Skeletal muscle tissue (tissue), 4 donors: ENCODE measurements around the gene PEX16. TPM values are rescaled to one million over a fixed set of nuclear protein-coding genes. Genes with fewer than 3 reads are reported as not detected.

Source experiments
- H3K27ac ChIP-seq: one replicate; pipeline ENCODE4 v1.7.0; 2013; ENCODE audit warnings: mild to moderate bottlenecking, low read depth, low read length, inconsistent platforms
- H3K27me3 ChIP-seq, 3 donors: one replicate each; pipeline ENCODE4 v1.7.0; 2013; ENCODE audit warnings: low read length in 3 of 3; ENCODE audit not compliant: control insufficient read depth in 3 of 3, insufficient read depth in 3 of 3
- H3K36me3 ChIP-seq, 3 donors: one replicate each; pipeline ENCODE4 v1.7.0; 2013; ENCODE audit warnings: low read length in 3 of 3; ENCODE audit not compliant: control insufficient read depth in 3 of 3, insufficient read depth in 3 of 3
- H3K4me1 ChIP-seq, 3 donors: one replicate each; pipeline ENCODE4 v1.7.0; 2013; ENCODE audit warnings: low read length in 3 of 3, mild to moderate bottlenecking in 3 of 3; ENCODE audit not compliant: control insufficient read depth in 3 of 3, insufficient read depth in 3 of 3
- H3K4me3 ChIP-seq, 3 donors: one replicate each; pipeline ENCODE4 v1.7.0; 2013; ENCODE audit warnings: low read length in 3 of 3
- H3K9ac ChIP-seq, 3 donors: one replicate each; pipeline ENCODE4 v1.7.0; 2013; ENCODE audit warnings: low read length in 3 of 3, mild to moderate bottlenecking in 3 of 3, moderate library complexity in 2 of 3, low read depth in 1 of 3
- H3K9me3 ChIP-seq, 3 donors: one replicate each; pipeline ENCODE4 v1.7.0; 2013; ENCODE audit warnings: low read length in 3 of 3; ENCODE audit not compliant: control insufficient read depth in 3 of 3
- total RNA-seq: library from RNA; depleted of rRNA; stranded (reverse); fragments of >200 nt; gene quantifications from one replicate; pipeline ENCODE4 v1.2.3, GENCODE V29; 2014
- donor health status: Osteomylitis.

The PEX16 gene
- total RNA-seq, 1 donor from 2014 or later, result 20.4 TPM

DNA sequence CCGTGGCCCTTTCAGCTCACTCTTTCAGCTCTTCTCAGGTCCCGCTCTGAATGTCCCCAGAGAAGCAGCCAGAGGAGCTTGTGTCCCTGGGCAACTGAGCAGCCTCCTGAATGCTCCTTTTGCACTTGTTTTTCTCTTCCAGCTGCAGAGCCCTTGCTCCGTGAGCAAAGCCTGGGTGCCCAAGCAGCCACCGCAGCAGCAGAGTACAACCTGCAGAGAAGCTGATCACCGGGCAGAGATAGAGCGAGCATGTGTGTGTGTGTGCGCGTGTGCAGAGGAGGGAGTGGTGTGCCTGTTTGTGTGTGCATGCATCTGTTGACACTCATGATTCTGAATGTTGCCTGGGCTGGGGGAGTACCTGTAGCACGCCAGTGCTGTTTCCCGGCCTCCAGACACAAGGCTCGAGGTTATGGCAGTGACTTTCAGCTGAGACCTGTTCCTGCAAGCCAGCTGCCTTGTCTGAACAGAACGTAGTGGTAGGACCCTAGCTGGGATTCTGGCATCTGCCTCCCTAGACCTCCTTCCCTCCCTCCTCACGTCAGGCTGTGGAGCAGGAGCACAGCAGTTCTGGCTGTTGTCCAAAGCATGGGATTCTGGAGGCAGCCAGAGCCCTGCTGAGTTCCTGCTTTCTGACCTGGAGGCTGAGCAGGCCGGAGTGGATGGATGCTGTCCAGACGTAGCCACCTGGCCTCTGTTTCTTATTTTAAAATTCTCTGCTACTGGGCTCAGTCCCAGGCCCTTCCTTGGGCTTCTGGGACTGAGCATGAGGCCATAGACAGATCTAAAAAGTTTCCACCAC, 36.7 kb downstream of the PEX16 start:
- no peaks in the 10 kb centered on the region for H3K27me3 ChIP-seq
- H3K9ac ChIP-seq, result peak overlapping the region in 1 of 3 donors; percentile 25
- no peak overlapping the region for H3K27ac ChIP-seq
- no peak overlapping the region for H3K4me3 ChIP-seq
- peaks cover 13 to 18% (median 18%) of the 10 kb centered on the region in 3 donors for H3K4me1 ChIP-seq
- peaks cover 52 to 58% (median 52%) of the 10 kb centered on the region in 3 donors for H3K36me3 ChIP-seq
- H3K9me3 ChIP-seq, result no peaks in the 10 kb centered on the region

DNA sequence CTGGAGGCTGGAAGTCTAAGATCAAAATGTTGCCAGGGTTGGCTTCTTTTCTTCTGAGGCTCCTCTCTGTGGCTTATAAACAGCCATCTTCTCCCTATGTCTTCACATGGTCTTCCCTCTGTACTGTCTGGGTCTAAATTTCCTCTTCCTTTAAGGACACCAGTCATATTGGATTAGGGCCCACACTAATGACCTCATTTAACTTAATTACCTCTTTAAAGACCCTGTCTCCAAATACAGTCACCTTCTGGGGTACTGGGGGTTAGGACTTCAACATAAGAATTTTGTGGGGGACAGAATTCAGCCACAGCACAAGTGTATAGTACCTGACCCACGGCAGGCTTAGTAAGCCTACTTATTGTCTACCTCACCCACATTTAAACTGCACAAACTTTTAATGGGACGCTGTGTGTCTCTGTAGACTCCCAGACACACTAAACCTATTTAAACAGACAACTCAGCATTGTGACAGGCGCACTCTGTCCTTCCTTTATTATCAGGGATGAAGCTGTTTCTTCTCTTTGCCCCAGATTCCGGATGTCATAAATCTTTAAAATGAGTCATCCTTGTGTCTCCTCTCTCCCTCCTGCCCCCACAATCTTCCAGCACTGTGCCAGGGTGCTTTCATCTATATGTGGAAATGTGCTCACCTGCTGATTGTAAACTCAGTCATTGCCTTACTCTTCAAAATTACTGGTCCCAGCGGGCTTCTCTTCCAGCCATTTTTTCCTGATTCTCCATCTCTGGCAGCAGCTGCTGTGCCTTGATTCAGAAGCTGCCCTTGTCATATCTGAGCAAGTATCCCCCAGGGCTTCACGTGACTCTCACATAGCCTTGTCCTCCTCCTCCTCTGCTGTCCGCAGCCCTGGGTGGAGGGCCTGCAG, 37.6 kb downstream of the PEX16 start:
- Histone ChIP-seq H3K36me3 (peaks cover 59 to 67% (median 60%) of the 10 kb centered on the region in 3 donors), H3K4me3 (no peak overlapping the region), H3K4me1 (peaks cover 11 to 16% (median 16%) of the 10 kb centered on the region in 3 donors), H3K27me3 (no peaks in the 10 kb centered on the region), H3K9ac (no peak overlapping the region), H3K9me3 (no peaks in the 10 kb centered on the region), H3K27ac (no peak overlapping the region)

DNA sequence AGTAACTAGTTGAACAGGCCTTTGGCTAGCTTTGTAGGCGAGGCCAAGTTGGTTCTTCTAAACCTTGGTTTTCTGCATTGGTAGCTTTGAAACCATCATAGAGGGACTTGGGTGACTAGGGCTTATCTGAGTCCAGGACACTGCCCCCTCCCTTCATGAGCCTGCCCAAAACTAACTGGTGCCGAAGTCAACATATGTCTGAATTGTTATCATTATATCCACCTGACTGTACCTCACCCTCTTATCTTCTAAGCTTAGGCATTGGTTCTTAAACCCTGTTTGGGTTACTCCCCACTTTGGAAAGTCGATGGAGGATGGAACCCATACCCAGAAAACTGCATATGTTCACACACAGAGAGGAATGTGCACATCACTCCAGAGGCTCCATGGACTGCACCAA, 39.8 kb downstream of the PEX16 start:
- Histone ChIP-seq H3K9ac (no peak overlapping the region), H3K4me3 (no peak overlapping the region), H3K27me3 (no peaks in the 10 kb centered on the region), H3K4me1 (peaks cover 8 to 15% (median 13%) of the 10 kb centered on the region in 3 donors), H3K9me3 (no peaks in the 10 kb centered on the region), H3K27ac (no peak overlapping the region), H3K36me3 (peaks cover 71 to 83% (median 74%) of the 10 kb centered on the region in 3 donors)

DNA sequence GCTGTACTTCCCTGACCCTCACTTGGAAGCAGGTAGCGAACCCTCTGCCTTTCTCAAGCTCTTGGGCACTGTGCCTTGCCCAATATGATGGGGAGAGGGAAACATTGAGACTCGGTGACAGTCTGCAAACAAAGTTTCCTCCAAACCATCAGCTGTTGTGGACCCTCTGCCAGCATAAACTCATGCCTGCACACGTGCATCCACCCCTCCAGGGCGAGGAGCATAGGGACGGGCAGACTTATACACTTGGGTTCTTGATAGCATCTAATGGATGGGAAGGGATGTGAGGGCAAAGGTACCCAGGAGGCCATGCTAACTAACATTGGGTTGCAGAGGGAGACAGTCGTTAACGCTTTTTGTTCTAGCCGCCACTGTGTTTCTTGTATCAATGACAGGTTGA, 40.5 kb downstream of the PEX16 start:
- no peak overlapping the region for H3K27ac ChIP-seq

DNA sequence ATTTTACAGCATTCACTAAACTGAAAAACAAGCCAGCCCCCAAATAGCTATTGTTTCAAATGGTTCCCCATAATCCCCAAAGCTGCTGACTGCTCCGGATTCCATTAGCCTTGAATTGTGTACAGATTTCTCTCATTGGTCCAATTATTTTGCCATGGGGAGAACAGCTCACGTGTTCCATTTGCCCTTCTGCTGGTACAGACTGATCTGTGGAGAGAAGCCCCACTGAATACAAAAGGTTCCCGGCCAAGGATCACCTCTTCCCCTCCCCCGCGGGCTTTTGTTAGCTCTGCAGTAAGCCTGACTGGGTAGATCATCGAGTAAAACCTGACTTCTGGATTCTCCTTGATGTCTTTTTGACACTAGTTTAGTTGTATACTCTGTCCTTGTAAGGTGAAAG, 41.3 kb downstream of the PEX16 start:
- Histone ChIP-seq H3K9me3 (no peaks in the 10 kb centered on the region), H3K36me3 (peaks cover 70 to 82% (median 74%) of the 10 kb centered on the region in 3 donors), H3K27me3 (no peaks in the 10 kb centered on the region), H3K27ac (no peak overlapping the region), H3K9ac (peak overlapping the region in 1 of 3 donors; percentile 3), H3K4me3 (no peak overlapping the region), H3K4me1 (peaks cover 8 to 11% (median 10%) of the 10 kb centered on the region in 3 donors)

More for the DNA sequence above, 40.5 kb downstream of the PEX16 start:
- no peaks in the 10 kb centered on the region for H3K9me3 ChIP-seq
- H3K36me3 ChIP-seq, result peaks cover 70 to 82% (median 74%) of the 10 kb centered on the region in 3 donors
- H3K9ac ChIP-seq, result no peak overlapping the region
- no peak overlapping the region for H3K4me3 ChIP-seq
- no peaks in the 10 kb centered on the region for H3K27me3 ChIP-seq
- peaks cover 8 to 15% (median 13%) of the 10 kb centered on the region in 3 donors for H3K4me1 ChIP-seq

DNA sequence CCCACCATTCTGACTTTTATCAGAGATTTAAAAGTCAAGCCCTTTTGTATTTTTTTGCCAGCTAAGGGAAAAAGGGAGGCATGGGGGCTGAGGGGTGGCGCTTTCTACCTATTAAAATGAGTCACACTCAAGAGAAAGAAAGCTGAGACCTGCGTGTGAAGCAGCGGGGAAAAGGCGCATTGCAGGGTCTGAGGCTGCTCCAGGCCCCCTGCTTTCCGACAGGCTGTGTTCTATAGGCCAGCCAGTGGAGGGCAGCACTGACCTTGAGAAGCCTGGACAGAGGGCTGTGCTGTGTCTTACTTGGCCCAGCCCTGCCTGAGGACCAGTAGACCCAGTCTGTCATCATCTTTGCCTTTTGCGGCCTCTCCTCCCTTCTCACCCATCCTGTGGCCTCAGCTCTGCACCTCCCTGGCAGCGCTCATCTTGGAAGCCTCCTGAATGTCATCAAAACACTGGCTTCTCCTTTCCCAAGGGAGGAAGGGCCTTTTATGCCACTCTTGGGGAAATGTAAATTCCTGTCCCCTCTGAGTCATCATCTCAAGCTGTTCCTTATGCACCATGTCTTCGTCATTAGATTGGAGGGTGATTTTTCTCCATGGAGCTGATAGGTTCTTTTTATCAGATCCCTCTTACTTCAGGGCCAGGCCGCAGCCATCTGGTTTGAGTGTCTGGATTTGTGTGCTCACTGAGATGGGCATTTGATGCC, 44.9 kb downstream of the PEX16 start:
- no peak overlapping the region for H3K27ac ChIP-seq
- no peaks in the 10 kb centered on the region for H3K27me3 ChIP-seq
- no peaks in the 10 kb centered on the region for H3K4me1 ChIP-seq
- no peaks in the 10 kb centered on the region for H3K9me3 ChIP-seq
- no peak overlapping the region for H3K9ac ChIP-seq
- no peak overlapping the region for H3K4me3 ChIP-seq
- H3K36me3 ChIP-seq, result peaks cover 81 to 89% (median 82%) of the 10 kb centered on the region in 3 donors

DNA sequence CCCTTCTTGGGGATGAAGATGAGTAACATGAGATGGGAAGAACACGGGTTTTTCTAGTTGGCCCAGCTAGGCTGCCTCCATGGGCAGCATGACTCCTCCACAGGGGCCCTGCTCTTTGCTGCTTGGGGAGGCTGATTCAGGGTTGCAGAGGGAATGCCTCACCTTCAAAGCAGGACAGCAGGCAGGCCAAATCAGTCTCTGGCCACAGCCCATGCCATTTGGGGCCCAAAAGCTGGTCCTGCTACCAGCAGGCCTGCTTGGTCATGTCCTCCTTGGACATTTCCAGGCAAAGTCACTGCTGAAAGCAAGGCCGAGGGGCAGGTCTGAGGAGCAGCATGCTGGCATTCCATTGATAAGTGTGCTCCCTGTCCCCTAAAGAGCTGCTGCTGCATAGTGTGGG, 46.0 kb downstream of the PEX16 start:
- H3K9ac ChIP-seq, result no peak overlapping the region
- H3K4me1 ChIP-seq, result no peaks in the 10 kb centered on the region
- no peak overlapping the region for H3K4me3 ChIP-seq
- H3K27ac ChIP-seq, result no peak overlapping the region
- H3K9me3 ChIP-seq, result no peaks in the 10 kb centered on the region
- no peaks in the 10 kb centered on the region for H3K27me3 ChIP-seq
- peaks cover 81 to 88% (median 82%) of the 10 kb centered on the region in 3 donors for H3K36me3 ChIP-seq

DNA sequence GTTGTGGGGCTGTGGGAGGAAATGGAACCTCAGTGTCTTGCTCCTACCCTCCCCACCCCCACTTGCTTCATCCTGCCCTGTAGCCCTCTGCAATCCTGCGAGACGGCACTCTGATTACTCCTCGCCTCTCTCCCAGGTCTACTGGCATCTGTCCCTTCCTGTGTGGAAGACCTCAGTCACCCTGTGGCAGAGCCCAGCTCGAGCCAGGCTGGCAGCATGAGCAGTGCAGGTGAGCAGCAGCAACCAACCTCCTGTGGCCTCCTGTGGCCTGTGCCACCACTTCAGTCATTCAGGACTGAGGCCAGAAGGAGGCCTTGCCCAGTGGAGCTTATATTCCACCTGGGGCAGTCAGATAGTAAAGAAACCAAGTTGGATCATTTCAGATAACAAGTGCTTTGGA, 47.0 kb downstream of the PEX16 start:
- Histone ChIP-seq H3K36me3 (peaks cover 86 to 90% (median 87%) of the 10 kb centered on the region in 3 donors), H3K9me3 (no peaks in the 10 kb centered on the region), H3K4me3 (no peak overlapping the region), H3K9ac (no peak overlapping the region), H3K27ac (no peak overlapping the region), H3K4me1 (no peaks in the 10 kb centered on the region), H3K27me3 (no peaks in the 10 kb centered on the region)

DNA sequence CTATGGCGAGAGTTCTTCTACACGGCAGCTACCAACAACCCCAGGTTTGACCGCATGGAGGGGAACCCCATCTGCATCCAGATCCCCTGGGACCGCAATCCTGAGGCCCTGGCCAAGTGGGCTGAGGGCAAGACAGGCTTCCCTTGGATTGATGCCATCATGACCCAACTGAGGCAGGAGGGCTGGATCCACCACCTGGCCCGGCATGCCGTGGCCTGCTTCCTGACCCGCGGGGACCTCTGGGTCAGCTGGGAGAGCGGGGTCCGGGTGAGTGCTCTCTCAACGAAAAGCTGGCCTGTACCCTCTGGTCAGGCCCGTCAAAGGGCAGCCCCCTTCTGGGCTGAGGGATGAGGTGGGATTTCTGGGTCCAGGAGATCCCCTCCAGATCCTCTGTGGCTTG, 48.1 kb downstream of the PEX16 start:
- Histone ChIP-seq H3K27ac (no peak overlapping the region), H3K36me3 (peaks cover 83 to 90% (median 89%) of the 10 kb centered on the region in 3 donors), H3K27me3 (no peaks in the 10 kb centered on the region), H3K4me3 (no peak overlapping the region), H3K4me1 (no peaks in the 10 kb centered on the region), H3K9me3 (no peaks in the 10 kb centered on the region), H3K9ac (peak overlapping the region in 1 of 3 donors; percentile 5)
